H1 (cell line): Measurements from ENCODE around the gene FRK. TPM values are rescaled to one million over a fixed set of nuclear protein-coding genes. Genes with fewer than 3 reads are reported as not detected.

Source experiments
- CTCF ChIA-PET: fragments of 300-600 bp; sonication (Branson Sonifier 250); formaldehyde crosslinking; loops from one replicate; lab custom pipeline; 2021; ENCODE audit not compliant: partially characterized antibody; lab: Charles Lee
- POLR2A ChIA-PET: fragments of 300-600 bp; sonication (Branson Sonifier 250); formaldehyde crosslinking; loops from one replicate; lab custom pipeline; 2021; ENCODE audit warnings: inconsistent platforms; ENCODE audit not compliant: partially characterized antibody; lab: Charles Lee
- DNase-seq, 2 experiments: peaks; one replicate each; pipeline versions ENCODE4 v3.0.0 to v3.0.0-alpha.2; 2010 to 2022; ENCODE audit warnings: low spot score in 2 of 2, low read depth in 1 of 2, mixed read lengths in 1 of 2
- FAIRE-seq: peaks from 2 replicates; lab custom pipeline; 2011; peaks lifted over from hg19 to GRCh38; lab: Jason Lieb, UNC
- H2AFZ ChIP-seq: 2 replicates; pipeline ENCODE4 v1.8.1; 2012; ENCODE audit warnings: low read length, inconsistent platforms
- H2AK5ac ChIP-seq: 2 replicates; pipeline ENCODE4 v1.6.1; 2013; ENCODE audit warnings: low read depth, low read length
- H2BK120ac ChIP-seq: replicated peaks from 2 replicates; pipeline ENCODE3; 2013; ENCODE audit warnings: low read depth, low read length, inconsistent platforms
- H2BK12ac ChIP-seq: 2 replicates; pipeline ENCODE4 v1.6.1; 2013; ENCODE audit warnings: low read depth, low read length
- H2BK15ac ChIP-seq: 2 replicates; pipeline ENCODE4 v1.6.1; 2013; ENCODE audit warnings: low read length
- H2BK20ac ChIP-seq: 2 replicates; pipeline ENCODE4 v1.6.1; 2013; ENCODE audit warnings: low read length
- H2BK5ac ChIP-seq: 2 replicates; pipeline ENCODE4 v1.6.1; 2013; ENCODE audit warnings: low read depth, low read length
- H3K14ac ChIP-seq: 2 replicates; pipeline ENCODE4 v1.6.1; 2013; ENCODE audit warnings: inconsistent platforms; ENCODE audit not compliant: insufficient read length
- H3K18ac ChIP-seq: 2 replicates; pipeline ENCODE4 v1.6.1; 2013; ENCODE audit warnings: low read length; ENCODE audit errors: extremely low read depth
- H3K23ac ChIP-seq: 2 replicates; pipeline ENCODE4 v1.6.1; 2013; ENCODE audit warnings: inconsistent platforms; ENCODE audit not compliant: insufficient read length
- H3K23me2 ChIP-seq: 2 replicates; pipeline ENCODE4 v1.6.1; 2013; ENCODE audit warnings: low read depth, low read length
- H3K27ac ChIP-seq: 2 replicates; pipeline ENCODE4 v1.6.1; 2011; ENCODE audit warnings: low read depth, low read length, inconsistent platforms
- H3K27me3 ChIP-seq, 4 experiments: replicated peaks in 1 of 4; 1 replicate in 1 of 4; 2 replicates in 3 of 4; pipeline versions ENCODE4 v1.6.1 to v1.8.1; 2011 to 2013; ENCODE audit warnings: low read length in 3 of 4, mild to moderate bottlenecking in 3 of 4, inconsistent platforms in 2 of 4, mixed read lengths in 2 of 4, moderate library complexity in 1 of 4; ENCODE audit not compliant: control insufficient read depth in 3 of 4, insufficient read depth in 3 of 4; ENCODE audit errors: extremely low read depth in 1 of 4
- H3K36me3 ChIP-seq, 4 experiments: 2 replicates each; pipeline versions ENCODE4 v1.6.1 to v1.8.1; 2011 to 2013; ENCODE audit warnings: mild to moderate bottlenecking in 4 of 4, low read length in 3 of 4, moderate library complexity in 2 of 4, control low read depth in 1 of 4, inconsistent platforms in 1 of 4; ENCODE audit not compliant: insufficient read depth in 4 of 4, control insufficient read depth in 2 of 4
- H3K4ac ChIP-seq: replicated peaks from 2 replicates; pipeline ENCODE3; 2013; ENCODE audit warnings: low read length, low read depth, mixed read lengths, inconsistent platforms; ENCODE audit not compliant: insufficient read length
- H3K4me1 ChIP-seq, 4 experiments: replicated peaks in 1 of 4; 1 replicate in 1 of 4; 2 replicates in 3 of 4; pipeline versions ENCODE4 v1.6.1 to v1.8.1; 2011 to 2013; ENCODE audit warnings: low read length in 3 of 4, inconsistent platforms in 2 of 4, mixed read lengths in 1 of 4; ENCODE audit not compliant: insufficient read depth in 4 of 4, control insufficient read depth in 3 of 4
- H3K4me2 ChIP-seq, 2 experiments: 2 replicates each; pipeline versions ENCODE4 v1.6.1 to v1.8.1; 2011 to 2013; ENCODE audit warnings: low read depth in 2 of 2, low read length in 2 of 2, control low read depth in 1 of 2, inconsistent platforms in 1 of 2, mild to moderate bottlenecking in 1 of 2; ENCODE audit not compliant: insufficient read depth in 1 of 2
- H3K4me3 ChIP-seq, 4 experiments: fragments of 200-600, 300-600 bp in 1 of 4; sonication (generic), shearing (Covaris generic), sonication (Bioruptor Twin) in 1 of 4; 2 replicates each; pipeline versions ENCODE4 v1.5.1 to v1.8.1; 2011 to 2016; ENCODE audit warnings: low read length in 4 of 4, low read depth in 3 of 4, control low read depth in 2 of 4, inconsistent platforms in 2 of 4, mild to moderate bottlenecking in 2 of 4, mixed read lengths in 1 of 4, moderate library complexity in 1 of 4; ENCODE audit not compliant: insufficient read depth in 2 of 4; ENCODE audit errors: extremely low read depth in 1 of 4
- H3K56ac ChIP-seq: replicated peaks from 2 replicates; pipeline ENCODE3; 2013; ENCODE audit warnings: low read depth, mild to moderate bottlenecking, mixed read lengths, low read length, inconsistent platforms; ENCODE audit not compliant: insufficient read length
- H3K79me1 ChIP-seq: 2 replicates; pipeline ENCODE4 v1.6.1; 2013; ENCODE audit warnings: low read depth, low read length, control low read depth
- H3K79me2 ChIP-seq, 2 experiments: 2 replicates each; pipeline versions ENCODE4 v1.6.1 to v1.8.1; 2012 to 2013; ENCODE audit warnings: low read length in 2 of 2, mild to moderate bottlenecking in 2 of 2, inconsistent platforms in 1 of 2; ENCODE audit not compliant: insufficient read depth in 2 of 2, control insufficient read depth in 1 of 2
- H3K9ac ChIP-seq, 4 experiments: replicated peaks in 1 of 4; 1 replicate in 1 of 4; 2 replicates in 3 of 4; pipeline versions ENCODE4 v1.6.1 to v1.8.1; 2011 to 2013; ENCODE audit warnings: low read depth in 3 of 4, low read length in 3 of 4, control low read depth in 2 of 4, mild to moderate bottlenecking in 2 of 4, moderate library complexity in 2 of 4, inconsistent platforms in 1 of 4; ENCODE audit errors: extremely low read depth in 1 of 4
- H3K9me3 ChIP-seq, 2 experiments: 2 replicates each; pipeline versions ENCODE4 v1.6.1 to v1.8.1; 2012 to 2013; ENCODE audit warnings: mild to moderate bottlenecking in 2 of 2, moderate library complexity in 2 of 2, control low read depth in 1 of 2, inconsistent platforms in 1 of 2, low read depth in 1 of 2, low read length in 1 of 2, mixed read lengths in 1 of 2; ENCODE audit not compliant: insufficient read depth in 2 of 2
- H4K20me1 ChIP-seq, 2 experiments: replicated peaks in 1 of 2; 2 replicates each; pipeline versions ENCODE3 to v1.8.1; 2011 to 2013; ENCODE audit warnings: inconsistent platforms in 2 of 2, low read length in 2 of 2, mild to moderate bottlenecking in 1 of 2; ENCODE audit not compliant: insufficient read depth in 2 of 2, control insufficient read depth in 1 of 2
- H4K5ac ChIP-seq: 2 replicates; pipeline ENCODE4 v1.6.1; 2013; ENCODE audit warnings: low read length, low read depth, mixed read lengths, inconsistent platforms; ENCODE audit not compliant: insufficient read length
- H4K8ac ChIP-seq: 2 replicates; pipeline ENCODE4 v1.8.0; 2013; ENCODE audit warnings: mild to moderate bottlenecking, moderate library complexity, low read length, inconsistent platforms; ENCODE audit not compliant: insufficient read depth; ENCODE audit errors: extremely low read depth
- H4K91ac ChIP-seq: replicated peaks from 2 replicates; pipeline ENCODE3; 2013; ENCODE audit warnings: low read length, mixed read lengths, inconsistent platforms; ENCODE audit not compliant: insufficient read length
- BACH1 ChIP-seq: IDR thresholded peaks from 2 replicates; pipeline ENCODE4 v1.6.1; 2012; ENCODE audit warnings: low read length, improper control_type of control experiment
- NRF1 ChIP-seq: IDR thresholded peaks from 2 replicates; pipeline ENCODE4 v1.6.1; 2011; ENCODE audit warnings: mild to moderate bottlenecking, low read depth, low read length, improper control_type of control experiment
- SUZ12 ChIP-seq: fragments of 200-600 bp; sonication (generic); IDR thresholded peaks from 2 replicates; pipeline ENCODE4 v1.6.1; 2012; ENCODE audit warnings: mild to moderate bottlenecking, inconsistent platforms, low read length, moderate library complexity, mixed read lengths
- whole genome bisulfite sequencing, 2 experiments: shearing (Covaris generic) in 1 of 2; methylation state at CpG; one replicate each; pipeline versions ENCODE4 v1.1.6 to v1.1.7; 2013 to 2015; ENCODE audit warnings: low lambda C conversion rate in 2 of 2, mixed read lengths in 2 of 2, inconsistent platforms in 1 of 2, low coverage in 1 of 2, missing lambda C conversion rate in 1 of 2; ENCODE audit not compliant: insufficient replicate concordance in 2 of 2, insufficient coverage in 1 of 2, insufficient read length in 1 of 2; ENCODE audit errors: extremely low coverage in 1 of 2, missing lambda C conversion rate in 1 of 2; 5-methylcytosine and 5-hydroxymethylcytosine counted together
- polyA plus RNA-seq, 7 experiments: library from polyadenylated mRNA; depleted of rRNA in 3 of 7; stranded (reverse) in 5 of 7; unstranded in 2 of 7; fragments of >200 nt in 5 of 7; fragments of 200-250 nt in 2 of 7; gene quantifications; 1 replicate in 5 of 7; 2 replicates in 1 of 7; 4 replicates in 1 of 7; pipeline versions ENCODE4 v1.2.1 to v1.2.3, GENCODE V29; 2011 to 2013; ENCODE audit warnings: missing spikeins in 2 of 7, mixed read lengths in 2 of 7
- total RNA-seq: library from RNA; stranded (reverse); fragmentation: NEBNext Ultra II Directional; extraction: Animal tissue kit (Norgen Biotek cat#: 25700); gene quantifications from 2 replicates; pipeline ENCODE4 v1.2.1, GENCODE V29; 2021

The FRK gene
- total and polyA plus RNA-seq, 2 of the 8 experiments (the other 6 are each of a cell fraction or from before 2014, with no cell fraction given): 0.11 to 0.24 TPM

DNA sequence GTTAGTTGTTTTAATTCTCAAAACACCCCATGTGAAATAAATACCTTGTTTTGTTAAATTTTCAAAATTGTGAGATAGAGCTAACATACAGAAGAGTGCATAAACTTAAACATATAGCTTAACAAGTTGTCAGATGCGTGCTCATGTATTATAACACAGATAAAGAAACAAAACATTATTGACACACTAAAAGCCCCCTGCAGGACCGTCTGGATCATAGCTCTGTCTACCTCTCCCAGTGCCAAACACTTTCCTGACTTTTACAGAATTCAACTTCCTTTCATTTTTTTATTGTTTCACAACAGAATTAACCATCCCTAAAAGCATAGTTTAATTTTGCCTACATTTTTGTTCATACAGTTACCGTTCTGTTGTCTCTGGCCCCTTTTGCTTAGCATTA lies 17.8 kb upstream of the FRK start:
- Histone ChIP-seq H3K56ac (no peak overlapping the region), H4K91ac (no peak overlapping the region), H4K8ac (no peak overlapping the region), H3K36me3 (no peaks in the 10 kb centered on the region; a peak in 1 of 8 replicates), H4K5ac (no peak overlapping the region), H3K27ac (no peak overlapping the region), H2BK120ac (no peak overlapping the region), H2BK20ac (no peak overlapping the region), H3K14ac (no peak overlapping the region), H3K4me2 (no peak overlapping the region), H3K27me3 (no peaks in the 10 kb centered on the region), H2BK15ac (no peak overlapping the region), H3K79me2 (no peaks in the 10 kb centered on the region), H2BK5ac (no peak overlapping the region), H3K4me1 (no peaks in the 10 kb centered on the region), H3K9ac (no peak overlapping the region), H3K9me3 (no peaks in the 10 kb centered on the region), H3K4ac (no peak overlapping the region), H2AFZ (no peak overlapping the region), H2AK5ac (no peak overlapping the region), H4K20me1 (no peaks in the 10 kb centered on the region), H3K23me2 (no peaks in the 10 kb centered on the region), H3K23ac (no peak overlapping the region), H3K18ac (no peak overlapping the region), H3K79me1 (no peaks in the 10 kb centered on the region), H3K4me3 (no peak overlapping the region), H2BK12ac (no peak overlapping the region)
- FAIRE-seq (no peak), DNase-seq (no peak)
- TF ChIP-seq BACH1 (no peak), SUZ12 (no peak), NRF1 (no peak)
- ChIA-PET POLR2A (no interaction called here), CTCF (interaction anchor here (0.7 to 2.4 kb wide), 7 partner anchors 9 to 66 kb away, joined by 3 to 8 read pairs (median 5); partner anchors contain the start of gene FRK)
- WGBS, 2 experiments: 83% methylated on average over 3 of the region's 3 CpGs; no CpG with 5 or more reads in 1 of the 2 experiments
